GM04504 (cell line): ENCODE results near the gene PABPN1L.

ENCODE experiments used
- DNase-seq: peaks from one replicate; pipeline ENCODE4 v3.0.0-alpha.2; 2012; ENCODE audit warnings: low read depth

Gene PABPN1L

DNA sequence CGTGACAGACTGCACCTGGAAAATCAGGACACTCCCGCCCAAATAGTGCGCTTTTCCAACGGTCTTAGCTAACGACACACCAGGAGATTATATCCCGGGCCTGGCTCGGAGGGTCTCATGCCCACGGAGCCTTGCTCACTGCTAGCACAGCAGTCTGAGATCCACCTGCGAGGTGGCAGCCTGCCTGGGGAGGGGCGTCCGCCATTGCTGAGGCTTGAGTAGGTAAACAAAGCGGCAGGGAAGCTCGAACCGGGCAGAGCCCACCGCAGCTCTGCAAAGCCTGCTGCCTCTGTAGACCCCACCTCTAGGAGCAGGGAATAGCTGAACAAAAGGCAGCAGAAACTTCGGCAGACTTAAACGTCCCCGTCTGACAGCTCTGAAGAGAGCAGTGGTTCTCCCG is 14.8 kb downstream of the PABPN1L start:
- DNase-seq = no peak

GRCh38 chr16:88850531-88851199 is 15.8 kb downstream of the PABPN1L start:
- DNase-seq = no peak

GRCh38 chr16:88848557-88848956 is 17.9 kb downstream of the PABPN1L start:
- no peak for DNase-seq

DNA sequence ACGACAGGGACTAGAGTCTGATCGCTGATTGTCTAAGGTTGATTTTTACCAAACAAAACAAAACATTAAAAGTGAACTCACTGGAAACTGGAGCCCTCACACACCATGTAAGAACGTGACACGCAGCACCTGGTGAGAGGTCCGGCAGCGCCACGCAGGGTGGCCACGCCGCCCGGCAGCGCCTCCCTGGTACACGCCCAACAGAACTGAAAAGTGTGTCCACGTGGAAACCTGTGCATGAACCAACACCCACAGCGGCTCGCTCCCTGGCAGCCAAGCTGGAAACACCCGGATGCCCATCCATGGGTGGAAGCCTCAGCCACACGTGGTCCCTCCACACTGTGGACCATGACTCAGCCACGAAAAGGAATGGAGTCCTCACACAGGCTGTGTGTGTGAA is 18.8 kb downstream of the PABPN1L start:
- DNase-seq = no peak

DNA sequence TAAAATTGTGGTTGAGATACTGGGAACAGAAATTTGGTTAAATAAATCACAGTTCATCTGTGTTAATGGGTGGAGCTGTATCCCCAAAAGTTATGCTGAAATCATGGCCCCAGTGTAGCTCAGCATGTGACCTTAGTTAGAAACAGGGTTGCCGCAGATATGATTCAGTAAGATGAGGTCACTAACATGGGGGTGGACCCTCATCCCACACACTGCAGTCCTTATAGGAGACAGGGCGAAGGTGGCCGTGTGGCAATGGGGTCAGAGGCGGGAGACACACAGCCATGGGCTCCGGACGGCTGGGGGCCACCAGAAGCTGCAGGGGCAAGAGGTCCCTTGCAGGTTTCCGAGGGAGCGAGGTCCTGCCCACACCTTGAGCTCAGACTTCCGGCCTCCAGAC is 20.4 kb downstream of the PABPN1L start:
- DNase-seq = no peak

DNA sequence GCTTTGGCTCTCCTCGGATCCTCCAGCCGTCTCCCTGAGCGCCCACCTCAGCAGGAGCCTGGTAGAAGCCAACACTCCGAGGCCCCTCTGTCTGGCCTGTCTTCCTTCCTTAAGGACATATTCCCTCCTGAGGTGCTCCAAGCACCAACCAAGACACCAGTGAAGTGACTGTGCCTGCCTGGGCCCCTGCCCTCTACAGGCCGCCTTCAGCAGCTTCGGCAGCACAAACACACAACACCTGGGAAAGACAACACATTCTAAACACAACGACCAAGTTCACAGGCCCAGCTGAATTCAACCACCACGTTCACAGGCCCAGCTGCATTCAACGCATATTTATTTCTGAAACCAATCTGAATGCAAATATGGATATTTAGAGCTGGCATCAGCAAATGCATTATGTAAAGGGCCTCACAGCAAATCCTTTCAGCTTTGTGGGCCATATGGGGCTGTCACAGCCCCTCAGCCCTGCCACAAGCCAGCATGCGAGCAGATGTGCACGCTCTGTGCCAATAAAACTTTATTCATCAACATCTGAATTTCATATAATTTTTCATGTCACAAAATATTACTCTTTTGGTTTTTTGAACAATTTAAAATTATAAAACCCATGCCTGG is 21.9 kb downstream of the PABPN1L start:
- DNase-seq = no peak

- no peak for DNase-seq
Observed at GRCh38 chr16:88843256-88843655, 23.2 kb downstream of the PABPN1L start.

- DNase-seq = no peak
Observed at GRCh38 chr16:88842806-88843205, 23.7 kb downstream of the PABPN1L start.

GRCh38 chr16:88842308-88842756 is 24.1 kb downstream of the PABPN1L start:
- no peak for DNase-seq

- no peak for DNase-seq
Observed at GRCh38 chr16:88841521-88842307, 24.7 kb downstream of the PABPN1L start.

- no peak for DNase-seq
Observed at GRCh38 chr16:88840600-88841215, 25.8 kb downstream of the PABPN1L start.

GRCh38 chr16:88839745-88840599 is 26.5 kb downstream of the PABPN1L start:
- DNase-seq = no peak

GRCh38 chr16:88839026-88839529 is 27.4 kb downstream of the PABPN1L start:
- no peak for DNase-seq

GRCh38 chr16:88838566-88838965 is 27.9 kb downstream of the PABPN1L start:
- DNase-seq = no peak

GRCh38 chr16:88837806-88838205 is 28.7 kb downstream of the PABPN1L start:
- no peak for DNase-seq

GRCh38 chr16:88836791-88837190 is 29.7 kb downstream of the PABPN1L start:
- DNase-seq = no peak

GRCh38 chr16:88835818-88836217 is 30.6 kb downstream of the PABPN1L start:
- no peak for DNase-seq

DNA sequence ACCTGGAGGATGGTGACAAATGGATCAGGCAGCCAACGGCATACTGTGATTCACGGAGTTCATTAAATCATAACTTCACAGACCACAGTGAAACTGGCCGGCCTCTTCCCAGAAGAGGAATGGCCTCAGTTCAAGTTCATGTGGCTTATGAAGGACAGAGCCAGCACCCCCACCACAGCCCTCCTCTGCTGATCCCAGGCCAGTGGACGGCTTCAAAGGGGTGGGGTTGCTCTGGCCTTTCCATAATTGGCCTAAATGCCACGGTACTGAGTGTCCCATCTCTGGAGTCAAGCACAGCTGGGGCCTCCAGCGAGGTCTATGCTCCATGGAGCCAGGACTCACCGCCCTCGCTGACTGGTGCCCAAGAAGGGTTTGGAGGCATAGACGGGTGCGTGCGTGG is 31.1 kb downstream of the PABPN1L start:
- DNase-seq = no peak

GRCh38 chr16:88834670-88835069 is 31.8 kb downstream of the PABPN1L start:
- no peak for DNase-seq

DNA sequence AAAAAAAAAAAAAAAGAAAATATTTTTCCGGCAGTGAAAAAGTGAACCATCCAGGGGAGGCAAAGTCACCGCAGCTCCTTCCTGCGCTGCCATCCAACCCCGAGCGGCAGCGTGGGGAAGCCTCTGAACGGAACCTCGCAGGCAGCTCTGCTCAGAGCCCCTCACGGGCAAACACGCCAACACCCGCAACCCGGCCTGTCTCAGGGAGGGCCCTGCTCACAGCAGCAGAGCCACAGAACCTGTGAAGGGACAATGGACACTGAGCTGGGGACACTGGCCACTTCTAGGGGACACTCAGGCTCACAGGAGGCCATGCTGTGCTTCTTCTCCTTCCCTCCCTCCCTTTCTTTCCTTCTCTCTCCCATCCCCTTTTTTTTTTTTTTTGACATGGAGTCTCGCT is 33.4 kb downstream of the PABPN1L start:
- DNase-seq = no peak

- no peak for DNase-seq
Observed at GRCh38 chr16:88831838-88832237, 34.6 kb downstream of the PABPN1L start.

GRCh38 chr16:88830783-88831182 is 35.7 kb downstream of the PABPN1L start:
- DNase-seq = no peak
